T-cell (primary cell): ENCODE data around the gene TENM4. TPM values are rescaled to one million over a fixed set of nuclear protein-coding genes. Genes with fewer than 3 reads are reported as not detected.

ENCODE experiments used
- ATAC-seq, 4 experiments: fragments of 200-7000 bp in 3 of 4; fragments of 150-1000 bp in 1 of 4; cut with Tn5 transposase; replicated peaks in 1 of 4; 1 replicate in 3 of 4; 2 replicates in 1 of 4; pipeline ENCODE4 v1.10.0; 2021; ENCODE audit warnings: moderate library complexity in 3 of 4, mild to moderate bottlenecking in 2 of 4, moderate number of reproducible peaks in 1 of 4
- CTCF ChIA-PET, 2 donors: fragments of 300-600 bp; sonication (Branson Sonifier 250); formaldehyde crosslinking; loops; one replicate each; lab custom pipeline; 2022; ENCODE audit warnings: antibody characterized with exemption in 2 of 2; lab: Charles Lee
- POLR2A ChIA-PET, 2 donors: fragments of 300-600 bp; sonication (Branson Sonifier 250); formaldehyde crosslinking; loops; one replicate each; lab custom pipeline; 2022; ENCODE audit warnings: antibody characterized with exemption in 2 of 2; lab: Charles Lee
- DNase-seq, 35 experiments: peaks; one replicate each; pipeline versions ENCODE4 v3.0.0 to v3.0.0-alpha.2; 2013 to 2023
- H3K27ac ChIP-seq: one replicate; pipeline ENCODE4 v1.5.1; 2013; ENCODE audit warnings: low read length
- H3K27me3 ChIP-seq, 2 experiments: replicated peaks in 1 of 2; 1 replicate in 1 of 2; 2 replicates in 1 of 2; pipeline versions ENCODE4 v1.6.1 to v1.7.0; 2013; ENCODE audit warnings: low read length in 1 of 2, mixed read lengths in 1 of 2; ENCODE audit not compliant: control insufficient read depth in 2 of 2, insufficient read depth in 2 of 2; ENCODE audit errors: extremely low read depth in 1 of 2
- H3K36me3 ChIP-seq, 2 donors: 1 replicate in 1 of 2; 2 replicates in 1 of 2; pipeline versions ENCODE4 v1.6.1 to v1.7.0; 2013; ENCODE audit warnings: low read length in 1 of 2; ENCODE audit not compliant: control insufficient read depth in 2 of 2, insufficient read depth in 1 of 2; ENCODE audit errors: extremely low read depth in 1 of 2
- H3K4me1 ChIP-seq, 2 experiments: 1 replicate in 1 of 2; 2 replicates in 1 of 2; pipeline versions ENCODE4 v1.6.1 to v1.7.0; 2013; ENCODE audit warnings: low read length in 2 of 2, mixed read lengths in 1 of 2; ENCODE audit not compliant: insufficient read depth in 2 of 2, control insufficient read depth in 1 of 2; ENCODE audit errors: extremely low read depth in 1 of 2
- H3K4me3 ChIP-seq, 2 donors: 1 replicate in 1 of 2; 2 replicates in 1 of 2; pipeline versions ENCODE4 v1.5.1 to v1.7.0; 2013; ENCODE audit warnings: mild to moderate bottlenecking in 2 of 2, low read length in 1 of 2, moderate library complexity in 1 of 2; ENCODE audit not compliant: control insufficient read depth in 1 of 2; ENCODE audit errors: extremely low read depth in 1 of 2
- H3K9me3 ChIP-seq: 2 replicates; pipeline ENCODE4 v1.7.0; 2013
- H3K27ac Mint-ChIP-seq, 2 donors: one replicate each; pipeline ENCODE4 v1.8.0; 2020 to 2021; ENCODE audit warnings: mild to moderate bottlenecking in 2 of 2, mixed read lengths in 2 of 2
- H3K27me3 Mint-ChIP-seq, 2 donors: one replicate each; pipeline ENCODE4 v1.8.0; 2021 to 2022; ENCODE audit warnings: mixed read lengths in 2 of 2
- H3K36me3 Mint-ChIP-seq: one replicate; pipeline ENCODE4 v1.8.0; 2021; ENCODE audit warnings: mixed read lengths
- H3K4me1 Mint-ChIP-seq, 3 donors: one replicate each; pipeline ENCODE4 v1.8.0; 2020 to 2022; ENCODE audit warnings: mixed read lengths in 3 of 3, mild to moderate bottlenecking in 1 of 3
- H3K4me3 Mint-ChIP-seq, 3 donors: one replicate each; pipeline ENCODE4 v1.8.0; 2020 to 2022; ENCODE audit warnings: mild to moderate bottlenecking in 3 of 3, mixed read lengths in 3 of 3, moderate library complexity in 3 of 3
- H3K9me3 Mint-ChIP-seq, 3 donors: one replicate each; pipeline ENCODE4 v1.8.0; 2020 to 2022; ENCODE audit warnings: mixed read lengths in 3 of 3
- WGBS: methylation state at CpG from one replicate; pipeline ENCODE4 v1.1.5; 2013; ENCODE audit warnings: missing lambda C conversion rate; ENCODE audit not compliant: insufficient coverage; 5-methylcytosine and 5-hydroxymethylcytosine counted together
- total RNA-seq, 35 experiments: library from RNA in 6 of 35; stranded (reverse) in 6 of 35; fragments of 120-200 nt in 1 of 35; gene quantifications; one replicate each; pipeline versions ENCODE4 v1.2.1 to v1.2.4 and lab custom pipeline; 2013 to 2026

TENM4 gene
- total RNA-seq, 5 donors from 2014 or later (not counting 1 experiment from before 2014, with no cell fraction given): 0.03 to 0.35 (median 0.03) TPM; not detected in 2

DNA sequence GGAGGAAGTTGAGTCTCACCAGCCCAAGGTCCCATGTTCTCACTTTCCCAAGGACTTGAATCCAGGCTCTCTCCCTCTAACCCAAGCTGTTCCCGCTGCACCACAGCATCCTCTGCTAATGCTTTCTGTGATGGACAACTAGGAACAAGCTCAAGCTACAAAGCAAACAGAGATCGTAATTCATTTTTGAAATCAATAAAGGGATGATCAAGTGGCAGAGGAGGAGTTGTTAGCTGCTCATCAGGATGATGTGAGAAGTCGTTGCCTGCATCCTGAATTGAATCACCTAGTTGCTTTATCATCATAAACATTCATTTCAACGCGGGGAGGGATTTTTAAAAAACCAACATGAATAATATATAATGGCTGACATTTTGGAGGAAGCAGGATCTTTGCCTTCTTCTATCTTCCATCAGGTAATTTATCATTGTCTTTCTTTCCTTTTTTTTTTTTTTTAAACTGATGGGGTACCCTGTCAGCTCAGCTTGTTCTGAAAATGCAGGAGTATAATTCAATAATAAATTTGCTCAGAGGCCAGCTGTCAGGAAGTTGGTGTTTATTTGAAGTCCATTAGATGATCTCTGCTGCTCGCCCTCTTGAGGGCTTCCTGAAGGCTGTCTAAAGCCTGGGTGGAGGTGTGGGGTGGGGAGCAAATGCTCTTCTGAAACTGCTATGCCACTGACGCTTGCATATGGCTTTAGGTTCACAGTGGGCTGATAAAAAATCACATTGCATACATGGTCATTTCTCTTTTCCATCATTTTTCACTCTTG lies 691.7 kb downstream of the TENM4 start:
- Histone ChIP-seq H3K27ac (no peak overlapping the region), H3K36me3 (no peaks in the 10 kb centered on the region), H3K4me3 (no peak overlapping the region), H3K27me3 (peaks cover 0 to 7% of the 10 kb centered on the region in 2 experiments), H3K9me3 (no peaks in the 10 kb centered on the region), H3K4me1 (no peaks in the 10 kb centered on the region)
- H3K9me3 Mint-ChIP-seq: no peaks in the 10 kb centered on the region
- no peaks in the 10 kb centered on the region for H3K4me1 Mint-ChIP-seq
- ATAC-seq (no peak), DNase-seq (no peak)
- H3K27me3 Mint-ChIP-seq: peaks cover 11 to 25% of the 10 kb centered on the region in 2 donors
- H3K36me3 Mint-ChIP-seq: no peaks in the 10 kb centered on the region
- WGBS: 48% methylated on average over 2 of the region's 7 CpGs
- CTCF ChIA-PET: no interaction called here
- POLR2A ChIA-PET: no interaction called here
- no peak overlapping the region for H3K4me3 Mint-ChIP-seq
- no peak overlapping the region for H3K27ac Mint-ChIP-seq

DNA sequence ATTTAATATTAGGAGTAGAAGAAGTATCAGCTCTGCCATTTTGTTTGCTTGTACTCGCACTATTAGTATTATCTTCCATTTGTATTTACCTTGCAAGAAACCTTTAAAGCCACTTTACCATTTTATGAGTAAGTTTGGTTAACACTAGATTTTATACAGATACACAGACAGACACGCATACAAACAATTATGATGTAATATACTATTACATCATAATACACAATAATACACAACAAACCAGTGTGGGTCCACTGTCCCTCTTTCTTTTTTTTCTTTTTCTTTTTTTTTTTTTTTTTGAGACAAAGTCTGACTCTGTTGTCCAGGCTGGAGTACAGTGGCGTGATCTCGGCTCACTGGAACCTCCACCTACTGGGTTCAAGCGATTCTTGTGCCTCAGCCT lies 695.9 kb downstream of the TENM4 start:
- ChIA-PET POLR2A (no interaction called here), CTCF (no interaction called here)
- H3K36me3 Mint-ChIP-seq: no peaks in the 10 kb centered on the region
- H3K4me1 ChIP-seq: no peaks in the 10 kb centered on the region
- H3K9me3 ChIP-seq: no peaks in the 10 kb centered on the region
- H3K36me3 ChIP-seq: no peaks in the 10 kb centered on the region
- DNase-seq: no peak
- H3K27ac Mint-ChIP-seq: no peak overlapping the region
- H3K4me3 Mint-ChIP-seq: no peak overlapping the region
- 94% methylated on average over 3 of the region's 5 CpGs for WGBS
- peaks cover 0 to 8% of the 10 kb centered on the region in 2 experiments for H3K27me3 ChIP-seq
- peaks cover 2 to 15% of the 10 kb centered on the region in 2 donors for H3K27me3 Mint-ChIP-seq
- H3K9me3 Mint-ChIP-seq: no peaks in the 10 kb centered on the region
- H3K4me3 ChIP-seq: no peak overlapping the region
- ATAC-seq: no peak
- H3K27ac ChIP-seq: no peak overlapping the region
- H3K4me1 Mint-ChIP-seq: no peaks in the 10 kb centered on the region

DNA sequence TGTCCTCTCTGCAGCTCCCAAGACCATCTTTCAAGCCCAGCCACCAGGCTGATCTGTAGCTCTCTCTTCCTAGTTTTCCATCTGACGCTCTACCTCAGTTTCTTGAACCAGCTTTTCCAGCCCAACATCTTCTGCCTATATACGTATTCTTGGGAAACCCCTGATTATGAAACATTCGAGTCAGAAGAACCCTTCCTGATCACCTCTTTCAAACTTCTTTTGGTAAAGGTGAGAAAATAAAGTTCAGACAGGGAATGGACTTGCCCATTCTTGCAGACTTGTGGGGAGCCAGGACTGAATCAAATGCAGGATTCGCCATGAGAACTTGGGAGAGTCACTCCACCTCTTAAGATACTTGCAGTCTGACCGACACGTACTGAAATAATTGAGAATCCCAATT lies 696.6 kb downstream of the TENM4 start:
- no peak overlapping the region for H3K4me3 ChIP-seq
- no peak overlapping the region for H3K27ac Mint-ChIP-seq

DNA sequence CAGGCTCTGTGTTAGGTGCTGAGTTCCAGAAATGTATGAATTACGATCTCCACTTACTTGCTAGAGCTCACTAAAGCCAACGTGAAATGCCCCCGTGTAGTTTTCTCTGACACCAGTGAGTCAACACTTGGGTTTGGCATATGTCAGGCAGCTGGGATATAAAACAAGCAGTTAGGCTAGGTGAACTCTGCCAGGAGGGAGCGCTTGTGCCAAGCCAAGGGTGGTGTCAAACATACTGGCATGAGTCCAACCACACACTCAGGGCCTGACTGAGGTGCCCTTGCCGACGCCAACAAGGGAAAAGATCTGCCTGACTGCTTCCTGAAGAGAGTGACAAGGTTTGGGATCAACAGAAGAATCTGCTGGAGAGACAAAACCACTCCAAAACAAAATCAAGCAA lies 698.4 kb downstream of the TENM4 start:
- Mint-ChIP-seq H3K27me3 (peaks cover 0 to 16% of the 10 kb centered on the region in 2 donors), H3K27ac (no peak overlapping the region), H3K4me3 (no peak overlapping the region), H3K4me1 (no peaks in the 10 kb centered on the region), H3K9me3 (no peaks in the 10 kb centered on the region), H3K36me3 (no peaks in the 10 kb centered on the region)
- Histone ChIP-seq H3K4me3 (no peak overlapping the region), H3K27me3 (peaks cover 0 to 8% of the 10 kb centered on the region in 2 experiments), H3K27ac (no peak overlapping the region), H3K9me3 (no peaks in the 10 kb centered on the region), H3K4me1 (no peaks in the 10 kb centered on the region), H3K36me3 (no peaks in the 10 kb centered on the region)
- DNase-seq (no peak), ATAC-seq (no peak)
- ChIA-PET CTCF (no interaction called here), POLR2A (no interaction called here)
- 86% methylated on average over 4 of the region's 6 CpGs for WGBS

More for the DNA sequence above, 696.6 kb downstream of the TENM4 start:
- H3K27me3 ChIP-seq: peaks cover 0 to 8% of the 10 kb centered on the region in 2 experiments
- ATAC-seq (no peak), DNase-seq (no peak)
- H3K9me3 ChIP-seq: no peaks in the 10 kb centered on the region
- WGBS: 98% methylated on average over 4 of the region's 6 CpGs
- POLR2A ChIA-PET: no interaction called here
- H3K36me3 ChIP-seq: no peaks in the 10 kb centered on the region
- Mint-ChIP-seq H3K4me1 (no peaks in the 10 kb centered on the region), H3K36me3 (no peaks in the 10 kb centered on the region), H3K9me3 (no peaks in the 10 kb centered on the region), H3K4me3 (no peak overlapping the region), H3K27me3 (peaks cover 0 to 19% of the 10 kb centered on the region in 2 donors)
- H3K27ac ChIP-seq: no peak overlapping the region
- CTCF ChIA-PET: no interaction called here
- H3K4me1 ChIP-seq: no peaks in the 10 kb centered on the region

DNA sequence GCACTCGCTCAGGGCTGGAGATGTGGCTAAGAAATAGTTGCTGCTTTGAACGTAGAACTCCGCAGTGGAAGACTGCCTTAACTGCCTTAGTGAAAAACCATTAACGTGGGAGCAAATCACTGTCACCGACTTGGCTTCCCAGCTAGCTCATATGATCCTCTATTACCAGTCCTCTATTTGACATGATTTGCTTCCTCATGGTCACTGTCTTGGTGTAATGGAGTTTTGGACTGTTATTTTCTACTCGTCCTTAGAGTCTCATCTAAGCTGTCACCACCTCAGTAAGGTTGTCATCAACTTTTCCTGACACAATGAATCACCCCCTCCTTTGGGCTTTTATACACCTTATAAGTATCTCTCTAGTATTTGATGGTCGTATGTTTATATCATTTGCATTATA lies 699.1 kb downstream of the TENM4 start:
- no peak overlapping the region for H3K27ac ChIP-seq
- no peaks in the 10 kb centered on the region for H3K36me3 ChIP-seq
- Mint-ChIP-seq H3K36me3 (no peaks in the 10 kb centered on the region), H3K4me1 (no peaks in the 10 kb centered on the region), H3K4me3 (no peak overlapping the region), H3K9me3 (no peaks in the 10 kb centered on the region), H3K27ac (no peak overlapping the region), H3K27me3 (peaks cover 0 to 16% of the 10 kb centered on the region in 2 donors)
- no peaks in the 10 kb centered on the region for H3K4me1 ChIP-seq
- H3K4me3 ChIP-seq: no peak overlapping the region
- DNase-seq (no peak), ATAC-seq (no peak)
- H3K9me3 ChIP-seq: no peaks in the 10 kb centered on the region
- CTCF ChIA-PET: no interaction called here
- peaks cover 0 to 8% of the 10 kb centered on the region in 2 experiments for H3K27me3 ChIP-seq
- POLR2A ChIA-PET: no interaction called here
- WGBS: no CpG with 5 or more reads among the region's 7 CpGs

DNA sequence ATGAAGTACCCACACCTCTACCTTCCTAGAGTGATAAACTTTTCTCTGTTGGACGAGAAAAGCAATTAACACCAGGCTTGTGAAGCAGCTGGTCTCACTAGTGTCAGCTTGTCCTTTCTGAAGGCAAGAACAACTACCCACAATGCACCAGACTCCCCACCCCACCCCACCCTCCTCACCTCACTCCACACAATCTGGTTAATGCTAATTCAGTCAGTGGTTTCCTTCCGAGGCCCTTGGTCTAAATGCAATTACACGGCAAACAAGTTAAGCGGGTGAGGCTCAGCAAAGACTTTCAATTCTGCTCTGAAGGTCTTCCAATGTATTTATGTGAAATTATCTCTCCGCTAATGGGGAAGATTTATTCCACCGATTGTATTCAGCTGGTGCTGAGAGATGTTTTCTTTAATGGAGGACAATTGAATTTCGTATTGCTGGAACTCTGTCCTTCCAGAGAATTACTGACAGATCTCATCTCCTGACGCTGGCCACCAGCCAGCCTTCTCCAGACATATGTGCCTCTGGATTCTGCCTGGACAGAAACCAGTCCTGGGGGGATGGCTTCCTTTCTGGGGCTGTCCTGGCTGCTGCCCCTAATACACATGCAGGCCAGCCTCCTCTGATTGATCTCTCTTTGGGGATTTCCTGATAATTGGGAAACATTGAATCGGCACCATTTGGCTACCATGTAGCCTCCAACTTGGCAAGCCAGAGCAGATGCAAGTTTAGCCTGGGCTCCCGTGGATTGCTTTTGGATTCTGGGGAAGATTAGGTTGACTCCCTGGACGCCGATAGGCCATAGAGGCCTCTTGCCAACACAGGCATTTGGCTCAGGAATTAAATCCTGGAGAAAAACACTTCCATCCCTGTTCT lies 700.4 kb downstream of the TENM4 start:
- H3K4me1 Mint-ChIP-seq: no peaks in the 10 kb centered on the region
- ChIA-PET POLR2A (no interaction called here), CTCF (no interaction called here)
- Histone ChIP-seq H3K27me3 (peaks cover 0 to 2% of the 10 kb centered on the region in 2 experiments), H3K9me3 (no peaks in the 10 kb centered on the region), H3K36me3 (no peaks in the 10 kb centered on the region), H3K4me1 (no peaks in the 10 kb centered on the region), H3K4me3 (no peak overlapping the region), H3K27ac (no peak overlapping the region)
- no peak overlapping the region for H3K4me3 Mint-ChIP-seq
- H3K27ac Mint-ChIP-seq: no peak overlapping the region
- no peaks in the 10 kb centered on the region for H3K36me3 Mint-ChIP-seq
- peaks cover 0 to 11% of the 10 kb centered on the region in 2 donors for H3K27me3 Mint-ChIP-seq
- WGBS: 56% methylated on average over 4 of the region's 12 CpGs
- DNase-seq: no peak
- no peaks in the 10 kb centered on the region for H3K9me3 Mint-ChIP-seq
- ATAC-seq: no peak
